Measurements from ENCODE around the gene ATP2B2.

ATP2B2 gene

GRCh38 chr3:10328460-10329071 lies 176.8 kb downstream of the ATP2B2 start:
- no peak for DNase-seq (ENCODE audit: low read depth)
- no peak for TF ChIP-seq CTCF (IDR thresholded peaks at IDR 0.05; ENCODE audit: low read depth, low read length, missing control alignments)

GRCh38 chr3:10327592-10327991 lies 177.8 kb downstream of the ATP2B2 start:
- no peak for DNase-seq (ENCODE audit: low read depth)
- no peak for TF ChIP-seq CTCF (IDR thresholded peaks at IDR 0.05; ENCODE audit: low read depth, low read length, missing control alignments)

More at GRCh38 chr3:10328460-10329071, 176.8 kb downstream of the ATP2B2 start:
- no peak overlapping the region for H3K4me3 ChIP-seq (ENCODE audit: low read depth, low read length)

GRCh38 chr3:10322352-10322710 lies 183.1 kb downstream of the ATP2B2 start:
- H3K4me3 ChIP-seq (ENCODE audit: low read depth, low read length) = no peak overlapping the region
- TF ChIP-seq CTCF (IDR thresholded peaks at IDR 0.05; ENCODE audit: low read depth, low read length, missing control alignments) = peak; percentile 64
- DNase-seq (ENCODE audit: low read depth) = no peak

More at GRCh38 chr3:10327592-10327991, 177.8 kb downstream of the ATP2B2 start:
- no peak overlapping the region for H3K4me3 ChIP-seq (ENCODE audit: low read depth, low read length)

GRCh38 chr3:10321630-10322351 lies 183.6 kb downstream of the ATP2B2 start:
- H3K4me3 ChIP-seq (ENCODE audit: low read depth, low read length) = no peak overlapping the region
- no peak for DNase-seq (ENCODE audit: low read depth)
- no peak for TF ChIP-seq CTCF (IDR thresholded peaks at IDR 0.05; ENCODE audit: low read depth, low read length, missing control alignments)

GRCh38 chr3:10320320-10320677 lies 185.1 kb downstream of the ATP2B2 start:
- no peak for TF ChIP-seq CTCF (IDR thresholded peaks at IDR 0.05; ENCODE audit: low read depth, low read length, missing control alignments)
- H3K4me3 ChIP-seq (ENCODE audit: low read depth, low read length) = peak overlapping the region; percentile 95
- DNase-seq (ENCODE audit: low read depth) = no peak

GRCh38 chr3:10319804-10320203 lies 185.6 kb downstream of the ATP2B2 start:
- no peak for DNase-seq (ENCODE audit: low read depth)
- H3K4me3 ChIP-seq (ENCODE audit: low read depth, low read length) = peak overlapping the region; percentile 95
- TF ChIP-seq CTCF (IDR thresholded peaks at IDR 0.05; ENCODE audit: low read depth, low read length, missing control alignments) = no peak

GRCh38 chr3:10319251-10319650 lies 186.1 kb downstream of the ATP2B2 start:
- no peak for DNase-seq (ENCODE audit: low read depth)
- peak overlapping the region; percentile 38 for H3K4me3 ChIP-seq (ENCODE audit: low read depth, low read length)
- no peak for TF ChIP-seq CTCF (IDR thresholded peaks at IDR 0.05; ENCODE audit: low read depth, low read length, missing control alignments)
